Uterus (tissue), 4 donors: ENCODE results near the gene NDUFS2. TPM values are rescaled to one million over a fixed set of nuclear protein-coding genes. Genes with fewer than 3 reads are reported as not detected.

ENCODE experiments used
- DNase-seq, 2 donors: peaks; one replicate each; pipeline ENCODE4 v3.0.0-alpha.2; 2019 to 2020
- H3K27ac ChIP-seq, 2 donors: fragments of 200-600 bp; sonication (generic); 1 replicate in 1 of 2; 2 replicates in 1 of 2; pipeline ENCODE4 v1.5.1; 2016 to 2018
- H3K27me3 ChIP-seq, 2 donors: fragments of 200-600 bp; sonication (generic); one replicate each; pipeline ENCODE4 v1.5.1; 2018 to 2019; ENCODE audit warnings: control low read depth in 1 of 2
- H3K36me3 ChIP-seq, 2 donors: fragments of 200-600 bp; sonication (generic); one replicate each; pipeline ENCODE4 v1.5.1; 2019; ENCODE audit warnings: control low read depth in 1 of 2
- H3K4me1 ChIP-seq, 2 donors: fragments of 200-600 bp; sonication (generic); one replicate each; pipeline ENCODE4 v1.5.1; 2018 to 2019; ENCODE audit warnings: control low read depth in 1 of 2
- H3K4me3 ChIP-seq, 2 donors: fragments of 200-600 bp; sonication (generic); 1 replicate in 1 of 2; 2 replicates in 1 of 2; pipeline ENCODE4 v1.5.1; 2018 to 2019; ENCODE audit warnings: mild to moderate bottlenecking in 1 of 2
- H3K9me3 ChIP-seq, 2 donors: fragments of 200-600 bp; sonication (generic); one replicate each; pipeline ENCODE4 v1.5.1; 2019; ENCODE audit warnings: control low read depth in 1 of 2
- POLR2A ChIP-seq, 2 donors: fragments of 450-650 bp; IDR thresholded peaks; one replicate each; pipeline ENCODE4 v1.6.1; 2016; ENCODE audit warnings: antibody characterized with exemption in 2 of 2, mild to moderate bottlenecking in 1 of 2, moderate library complexity in 1 of 2
- intact Hi-C: fragments of 100-400 bp; cut with DNase I; formaldehyde crosslinking; loops from one replicate; pipeline ENCODE4 v1.15.1; 2023; ENCODE audit warnings: low total_unique reads
- total RNA-seq, 4 donors: library from RNA; depleted of rRNA in 3 of 4; stranded (reverse); fragments of >200 nt in 3 of 4; gene quantifications; one replicate each; pipeline versions ENCODE4 v1.1.0 to v1.2.4, GENCODE V29; 2014 to 2023
- TF ChIP-seq, protein P1 (sequence below), 4 experiments: fragments of 200-600 bp in 2 of 4; fragments of 450-650 bp in 2 of 4; sonication (generic) in 2 of 4; IDR thresholded peaks; one replicate each; pipeline ENCODE4 v1.5.1; 2016 to 2019; ENCODE audit warnings: antibody characterized with exemption in 4 of 4, mild to moderate bottlenecking in 2 of 4, moderate library complexity in 1 of 4
- donor health status: DM: yes; HTN: yes; CAD: no.

Gene NDUFS2
- total RNA-seq, 4 donors from 2014 or later: 43.8 to 107 (median 93.9) TPM

GRCh38 chr1:161185282-161185682 lies 16.9 kb upstream of the NDUFS2 start:
- no peaks in the 10 kb centered on the region for H3K4me1 ChIP-seq
- no peaks in the 10 kb centered on the region for H3K36me3 ChIP-seq
- H3K4me3 ChIP-seq: no peak overlapping the region
- no peaks in the 10 kb centered on the region for H3K9me3 ChIP-seq
- intact Hi-C loops: no loop called here
- H3K27me3 ChIP-seq: no peaks in the 10 kb centered on the region
- DNase-seq: peak in 1 of 2 donors; percentile 79
- no peak for TF ChIP-seq POLR2A (IDR thresholded peaks at IDR 0.05)
- TF ChIP-seq, protein P1, sequence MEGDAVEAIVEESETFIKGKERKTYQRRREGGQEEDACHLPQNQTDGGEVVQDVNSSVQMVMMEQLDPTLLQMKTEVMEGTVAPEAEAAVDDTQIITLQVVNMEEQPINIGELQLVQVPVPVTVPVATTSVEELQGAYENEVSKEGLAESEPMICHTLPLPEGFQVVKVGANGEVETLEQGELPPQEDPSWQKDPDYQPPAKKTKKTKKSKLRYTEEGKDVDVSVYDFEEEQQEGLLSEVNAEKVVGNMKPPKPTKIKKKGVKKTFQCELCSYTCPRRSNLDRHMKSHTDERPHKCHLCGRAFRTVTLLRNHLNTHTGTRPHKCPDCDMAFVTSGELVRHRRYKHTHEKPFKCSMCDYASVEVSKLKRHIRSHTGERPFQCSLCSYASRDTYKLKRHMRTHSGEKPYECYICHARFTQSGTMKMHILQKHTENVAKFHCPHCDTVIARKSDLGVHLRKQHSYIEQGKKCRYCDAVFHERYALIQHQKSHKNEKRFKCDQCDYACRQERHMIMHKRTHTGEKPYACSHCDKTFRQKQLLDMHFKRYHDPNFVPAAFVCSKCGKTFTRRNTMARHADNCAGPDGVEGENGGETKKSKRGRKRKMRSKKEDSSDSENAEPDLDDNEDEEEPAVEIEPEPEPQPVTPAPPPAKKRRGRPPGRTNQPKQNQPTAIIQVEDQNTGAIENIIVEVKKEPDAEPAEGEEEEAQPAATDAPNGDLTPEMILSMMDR (IDR thresholded peaks at IDR 0.05): no peak
- H3K27ac ChIP-seq: peak overlapping the region; percentile 55 to 66

- Histone ChIP-seq H3K27me3 (no peaks in the 10 kb centered on the region), H3K4me3 (no peak overlapping the region), H3K27ac (peak overlapping the region; percentile 55 to 66), H3K9me3 (no peaks in the 10 kb centered on the region), H3K36me3 (no peaks in the 10 kb centered on the region), H3K4me1 (no peaks in the 10 kb centered on the region)
- DNase-seq: no peak
- TF ChIP-seq, protein P1 (IDR thresholded peaks at IDR 0.05): no peak
- no peak for TF ChIP-seq POLR2A (IDR thresholded peaks at IDR 0.05)
- intact Hi-C loops: no loop called here
Observed at GRCh38 chr1:161185732-161186311, 16.3 kb upstream of the NDUFS2 start.

DNA sequence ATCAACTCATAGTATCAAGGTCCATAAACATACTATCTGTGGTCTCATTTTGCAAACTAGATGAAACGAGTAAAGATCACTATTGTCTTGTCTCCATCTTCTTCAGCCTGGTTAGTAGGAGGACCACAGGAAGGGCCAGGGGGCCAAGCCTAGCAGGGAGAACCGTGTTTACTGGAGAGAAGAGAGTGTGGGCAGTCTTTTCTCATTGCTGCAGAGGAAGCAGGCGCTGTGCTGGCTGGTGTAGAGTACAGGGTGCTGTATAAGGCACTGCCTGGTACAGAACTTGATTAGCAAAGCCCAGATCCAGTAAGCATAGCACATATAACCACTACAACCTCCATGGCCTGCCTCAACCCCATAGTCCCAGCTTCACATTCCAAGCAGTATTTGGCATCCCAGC lies 14.9 kb upstream of the NDUFS2 start:
- no peaks in the 10 kb centered on the region for H3K27me3 ChIP-seq
- no peak overlapping the region for H3K4me3 ChIP-seq
- H3K36me3 ChIP-seq: no peaks in the 10 kb centered on the region
- no peak for DNase-seq
- H3K27ac ChIP-seq: no peak overlapping the region
- no peaks in the 10 kb centered on the region for H3K9me3 ChIP-seq
- TF ChIP-seq, protein P1 (IDR thresholded peaks at IDR 0.05): no peak
- no peak for TF ChIP-seq POLR2A (IDR thresholded peaks at IDR 0.05)
- no peaks in the 10 kb centered on the region for H3K4me1 ChIP-seq
- intact Hi-C loops: no loop called here

DNA sequence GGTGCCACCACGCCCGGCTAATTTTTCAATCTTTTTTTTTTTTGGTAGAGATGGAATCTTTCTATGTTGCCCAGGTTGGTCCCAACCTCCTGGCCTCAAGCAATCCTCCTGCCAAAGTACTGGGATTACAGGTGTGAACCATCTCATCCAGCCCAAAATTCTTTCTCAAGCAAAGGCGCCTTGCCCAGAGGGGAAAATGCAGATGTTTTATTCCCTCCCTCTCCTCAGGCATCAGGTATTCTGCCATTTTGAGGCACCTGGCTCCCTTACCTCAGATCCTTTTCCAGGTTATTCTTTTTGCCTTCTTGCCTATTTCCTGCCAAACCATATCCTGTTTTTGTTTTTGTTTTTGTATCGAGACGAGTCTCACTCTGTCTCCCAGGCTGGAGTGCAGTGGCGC lies 13.8 kb upstream of the NDUFS2 start:
- Histone ChIP-seq H3K4me1 (no peaks in the 10 kb centered on the region), H3K27me3 (no peaks in the 10 kb centered on the region), H3K9me3 (no peaks in the 10 kb centered on the region), H3K4me3 (no peak overlapping the region), H3K27ac (no peak overlapping the region), H3K36me3 (no peaks in the 10 kb centered on the region)
- TF ChIP-seq, protein P1 (IDR thresholded peaks at IDR 0.05): no peak
- no peak for TF ChIP-seq POLR2A (IDR thresholded peaks at IDR 0.05)
- no peak for DNase-seq
- intact Hi-C loops: no loop called here

DNA sequence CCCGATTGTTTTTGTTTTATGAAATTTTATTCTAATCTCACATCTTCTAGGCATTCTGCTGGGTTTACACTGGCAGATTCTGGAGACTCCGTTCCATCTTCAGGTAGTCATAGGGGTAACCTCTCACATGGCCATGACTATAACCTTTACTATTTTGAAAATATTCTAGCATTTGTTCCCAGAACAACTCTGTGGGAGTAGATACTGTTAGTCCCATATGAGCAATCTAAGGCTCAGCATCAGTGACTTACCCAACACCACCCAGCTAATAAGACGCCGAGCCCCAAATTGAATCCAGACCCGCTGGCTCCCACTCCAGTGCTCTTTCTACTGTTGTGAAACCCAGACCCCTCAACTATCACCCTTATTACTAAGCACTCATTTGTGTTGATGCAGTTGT lies 13.1 kb upstream of the NDUFS2 start:
- no peaks in the 10 kb centered on the region for H3K27me3 ChIP-seq
- H3K4me1 ChIP-seq: peaks cover 0 to 3% of the 10 kb centered on the region in 2 donors
- intact Hi-C loops: no loop called here
- TF ChIP-seq POLR2A (IDR thresholded peaks at IDR 0.05): no peak
- TF ChIP-seq, protein P1 (IDR thresholded peaks at IDR 0.05): no peak
- no peaks in the 10 kb centered on the region for H3K36me3 ChIP-seq
- no peak overlapping the region for H3K27ac ChIP-seq
- DNase-seq: no peak
- H3K9me3 ChIP-seq: no peaks in the 10 kb centered on the region
- H3K4me3 ChIP-seq: no peak overlapping the region
